Stimulated activated CD4-positive, alpha-beta T cell treated with anti-CD3 and anti-CD28 coated beads, TNF-alpha, amount 100 ng/mL, for 24 hours (primary cell): ENCODE results near the gene CBFA2T2.
"Not testable (repeated sequence)": the region's sequence is repeated elsewhere in the genome, so short reads cannot be mapped to it uniquely, and the experiment has no call there.

Experiments used
- DNase-seq, 3 experiments: peaks; one replicate each; pipeline ENCODE4 v3.0.0-alpha.2; 2020; ENCODE audit warnings: low read depth in 3 of 3

Gene CBFA2T2

DNA sequence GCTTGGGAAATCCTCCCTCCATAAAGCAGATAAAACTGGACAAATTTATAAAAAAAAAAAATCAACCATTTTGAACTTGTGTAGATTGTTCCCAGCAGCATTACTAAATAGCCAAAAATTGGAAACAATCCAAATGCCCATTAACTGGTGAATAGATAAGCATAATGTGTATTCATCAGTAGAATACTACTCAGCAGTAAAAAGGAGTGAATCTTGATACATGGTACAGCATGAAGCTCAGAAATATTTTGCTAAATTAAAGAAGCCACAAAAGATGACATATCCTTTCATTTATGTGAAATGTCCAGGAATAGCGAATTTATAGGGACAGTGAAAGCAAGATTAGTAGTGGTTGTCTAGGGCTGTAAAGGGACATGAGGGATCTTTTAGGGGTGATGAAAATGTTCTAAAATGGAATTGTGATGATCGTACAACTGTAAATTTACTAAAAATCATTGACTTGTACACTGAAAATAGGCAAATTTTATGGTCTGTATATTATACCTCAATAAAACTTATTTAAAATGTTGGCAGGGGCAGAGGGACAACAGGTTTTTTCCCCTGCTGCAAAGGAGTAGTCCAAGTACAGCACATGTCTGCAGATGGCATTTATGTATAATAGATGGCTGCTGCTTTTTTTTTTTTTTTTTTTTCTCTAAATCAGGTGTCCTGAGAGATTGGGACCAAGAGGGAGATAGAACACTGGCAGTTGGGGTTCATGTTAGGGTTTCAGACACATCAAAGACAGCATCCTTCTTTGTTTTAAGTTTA is 59.5 kb downstream of the CBFA2T2 start:
- no peak for DNase-seq

DNA sequence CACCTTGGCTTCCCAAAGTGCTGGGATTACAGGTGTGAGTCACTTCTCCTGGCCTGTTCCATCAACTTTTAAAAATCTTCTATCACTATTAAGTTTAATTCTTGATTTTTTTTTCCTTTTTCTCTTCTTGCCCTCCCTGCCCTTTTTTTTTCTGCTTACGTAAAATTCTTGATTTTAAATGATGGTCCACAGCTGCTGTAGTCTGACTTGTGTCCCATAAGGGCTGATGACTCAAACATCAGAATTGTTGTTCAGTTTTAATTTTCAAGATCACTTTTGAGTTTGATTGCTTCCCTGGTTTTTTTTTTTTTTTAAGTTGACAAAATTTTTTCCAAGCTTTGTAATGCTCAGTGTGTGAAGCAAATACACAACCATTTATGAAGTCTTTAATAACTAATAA is 61.9 kb downstream of the CBFA2T2 start:
- no peak for DNase-seq

DNA sequence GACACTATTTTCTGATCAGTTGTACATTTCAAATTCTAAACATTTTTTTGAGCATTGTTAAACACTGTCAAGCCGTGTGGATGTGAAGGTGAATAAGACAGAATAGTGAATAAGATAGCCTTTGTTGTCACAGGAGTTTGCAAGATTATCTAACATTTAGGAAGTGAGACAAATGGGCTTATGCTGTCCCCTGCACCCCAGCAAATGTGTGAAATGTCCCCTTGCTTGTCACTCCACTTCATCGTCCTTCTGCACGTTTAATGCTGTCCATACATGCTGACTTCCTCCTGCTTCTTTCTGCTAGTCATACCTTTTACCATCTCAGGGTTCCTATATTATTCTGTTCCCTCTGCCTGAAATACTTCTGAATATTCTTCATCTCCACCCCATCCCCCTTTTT is 62.6 kb downstream of the CBFA2T2 start:
- no peak for DNase-seq

DNA sequence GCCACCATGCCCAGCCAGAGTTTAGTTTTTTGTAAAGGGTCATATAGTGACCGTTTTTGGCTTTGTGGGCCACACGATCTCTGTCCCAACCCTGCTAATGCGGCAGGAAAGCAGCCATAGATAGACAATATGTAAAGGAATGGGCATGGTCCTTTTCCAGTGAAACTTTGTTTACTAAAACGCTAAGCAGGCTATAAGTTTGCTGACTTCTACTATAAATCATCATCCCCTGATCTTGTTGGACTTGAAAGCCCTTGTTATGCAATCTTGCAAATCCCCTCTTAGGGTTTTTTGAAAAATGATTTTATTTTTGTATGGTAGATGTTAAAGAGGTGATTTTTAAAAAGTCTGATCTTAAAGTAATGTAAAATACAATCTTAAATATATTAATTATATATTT is 63.6 kb downstream of the CBFA2T2 start:
- no peak for DNase-seq

DNA sequence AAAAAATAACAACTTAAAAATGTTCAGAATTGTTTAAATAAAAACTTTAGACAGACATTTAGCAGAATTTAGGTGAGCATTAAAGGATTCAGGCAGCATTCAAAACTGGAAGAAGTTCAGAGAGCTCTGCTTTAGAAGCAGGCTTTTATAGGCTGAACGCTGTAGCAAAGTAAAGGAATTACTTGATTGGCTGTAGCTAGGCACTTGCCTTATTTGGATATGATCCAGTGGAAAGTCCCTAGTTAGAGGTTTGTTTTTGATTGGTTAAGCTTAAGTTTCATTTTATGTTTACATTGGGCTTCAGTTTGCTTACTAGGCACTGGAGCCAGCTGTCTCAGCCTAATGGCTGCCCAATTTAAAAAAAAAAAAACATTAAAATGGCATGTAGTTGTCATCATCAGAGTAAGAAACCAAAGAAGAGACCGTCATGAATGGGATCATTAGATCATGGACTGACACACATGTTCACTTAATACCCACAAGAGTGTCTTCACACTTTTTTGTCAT is 65.1 kb downstream of the CBFA2T2 start:
- peak in 2 of 3 experiments; percentile 7 to 20 for DNase-seq

DNA sequence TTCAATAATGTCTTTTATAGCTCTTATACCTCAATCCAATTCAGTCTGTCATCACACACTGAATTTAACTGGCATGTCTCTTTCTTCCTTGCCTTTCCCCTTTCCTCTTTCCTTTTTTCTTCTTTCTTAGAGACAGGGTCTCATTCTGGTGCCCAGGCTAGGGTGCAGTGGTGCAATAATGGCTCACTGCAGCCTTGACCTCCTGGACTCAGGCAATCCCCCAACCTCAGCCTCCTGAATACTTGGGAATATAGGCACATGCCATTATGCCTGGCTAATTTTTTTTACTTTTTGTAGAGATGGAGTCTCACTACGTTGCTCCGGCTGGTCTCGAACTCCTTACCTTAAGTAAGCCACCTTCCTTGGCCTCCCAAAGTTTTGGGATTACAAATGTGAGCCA is 65.9 kb downstream of the CBFA2T2 start:
- no peak for DNase-seq

DNA sequence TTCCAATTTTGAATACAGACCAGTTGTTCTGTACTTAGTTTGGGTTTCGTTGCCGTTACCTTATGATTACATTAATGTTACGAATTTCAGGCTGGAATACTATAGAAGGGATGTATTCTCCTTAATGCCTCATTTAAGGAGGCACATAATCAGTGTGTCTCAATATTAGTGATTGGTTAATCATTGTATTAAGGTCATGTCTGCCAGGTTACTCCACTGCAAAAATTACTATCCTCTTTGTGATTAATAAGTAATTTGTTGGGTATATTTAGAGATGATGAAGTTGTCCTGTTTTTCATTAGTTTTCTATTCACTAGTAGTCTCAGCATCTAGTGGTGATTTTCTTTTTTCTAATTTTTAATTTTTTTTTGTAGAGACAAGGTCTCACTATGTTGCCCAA is 66.3 kb downstream of the CBFA2T2 start:
- DNase-seq = no peak

DNA sequence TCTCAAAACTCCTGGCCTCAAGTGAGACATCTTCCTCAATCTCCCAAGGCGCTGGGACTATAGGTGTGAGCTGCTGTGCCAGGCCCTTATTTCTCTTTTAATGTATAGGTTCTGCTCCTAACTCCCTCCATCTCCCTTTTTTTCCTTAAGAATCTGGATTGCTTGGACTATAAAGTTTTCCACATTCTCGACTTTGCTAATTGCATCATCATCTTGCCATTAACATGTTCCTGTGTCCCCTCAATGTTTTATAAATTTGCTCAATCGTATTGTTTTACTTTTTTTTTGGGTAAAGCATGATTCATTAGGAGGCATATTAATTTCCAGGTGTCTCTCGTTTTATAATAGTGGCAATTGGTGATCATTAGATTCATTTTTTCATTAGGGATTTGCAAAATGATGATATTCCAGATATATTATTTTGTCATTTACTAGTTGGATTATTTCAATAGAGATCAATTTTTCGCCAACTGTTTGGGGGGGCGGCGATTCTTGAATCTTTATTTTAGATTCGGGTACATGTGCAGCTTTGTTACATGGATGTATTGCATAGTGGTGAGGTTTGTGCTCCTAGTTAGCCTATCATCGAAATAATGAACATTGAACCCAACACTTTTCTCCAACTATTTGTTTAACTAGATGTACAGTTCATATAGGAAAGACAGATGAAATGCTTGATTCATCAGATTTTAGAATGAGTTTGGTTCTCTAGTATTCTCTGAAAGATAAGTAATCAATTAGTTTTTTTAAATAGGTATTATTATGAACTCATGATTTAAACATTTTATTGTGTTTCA is 68.7 kb downstream of the CBFA2T2 start:
- no peak for DNase-seq

DNA sequence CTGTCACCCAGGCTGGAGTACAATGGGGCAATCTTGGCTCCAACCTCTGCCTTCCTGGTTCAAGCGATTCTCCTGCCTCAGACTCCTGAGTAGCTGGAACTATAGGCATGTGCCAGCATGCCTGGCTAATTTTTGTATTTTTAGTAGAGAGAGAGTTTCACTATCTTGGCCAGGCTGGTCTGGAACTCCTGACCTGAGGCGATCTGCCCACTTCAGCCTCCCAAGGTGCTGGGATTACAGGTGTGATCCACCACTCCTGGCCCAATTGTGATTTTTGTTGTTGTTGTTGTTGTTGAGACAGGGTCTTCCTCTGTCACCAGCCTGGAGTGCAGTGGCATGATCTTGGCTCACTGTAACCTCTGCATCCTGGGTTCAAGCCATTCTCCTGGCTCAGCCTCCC is 69.3 kb downstream of the CBFA2T2 start:
- DNase-seq = no peak

DNA sequence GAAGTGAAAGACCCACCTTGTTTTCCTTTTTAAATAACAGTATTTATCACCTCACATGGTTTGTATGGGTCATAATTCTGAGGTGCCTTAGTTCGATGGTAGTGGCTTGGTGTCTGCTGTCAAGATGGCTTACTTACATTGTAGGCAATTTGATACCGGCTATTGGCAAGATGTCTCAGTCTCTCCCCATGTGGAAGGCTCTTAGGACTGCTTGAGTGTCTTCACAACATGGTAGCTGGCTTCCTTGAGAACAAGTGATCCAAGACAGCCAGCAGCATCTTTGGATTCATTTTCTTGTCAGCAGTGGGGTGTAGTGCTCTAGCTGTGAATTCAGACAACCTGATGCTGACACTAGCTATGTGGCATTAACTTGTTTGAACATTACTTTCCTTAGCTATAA is 70.1 kb downstream of the CBFA2T2 start:
- no peak for DNase-seq

DNA sequence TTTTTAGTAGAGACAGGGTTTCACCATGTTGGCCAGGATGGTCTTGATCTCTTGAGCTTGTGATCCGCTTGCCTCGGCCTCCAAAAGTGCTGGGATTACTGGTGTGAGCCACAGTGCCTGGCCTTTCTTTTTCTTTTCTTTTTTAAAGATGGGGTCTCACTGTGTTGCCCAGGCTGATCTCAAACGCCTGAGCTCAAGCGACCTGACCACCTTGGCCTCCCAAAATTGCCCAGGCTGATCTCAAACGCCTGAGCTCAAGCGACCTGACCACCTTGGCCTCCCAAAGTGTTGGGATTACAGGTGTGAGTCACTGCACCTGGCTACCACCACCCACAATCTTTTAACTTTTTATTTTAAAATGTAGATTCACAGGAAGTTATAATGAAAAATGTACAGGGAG is 71.2 kb downstream of the CBFA2T2 start:
- DNase-seq = not testable (repeated sequence)

DNA sequence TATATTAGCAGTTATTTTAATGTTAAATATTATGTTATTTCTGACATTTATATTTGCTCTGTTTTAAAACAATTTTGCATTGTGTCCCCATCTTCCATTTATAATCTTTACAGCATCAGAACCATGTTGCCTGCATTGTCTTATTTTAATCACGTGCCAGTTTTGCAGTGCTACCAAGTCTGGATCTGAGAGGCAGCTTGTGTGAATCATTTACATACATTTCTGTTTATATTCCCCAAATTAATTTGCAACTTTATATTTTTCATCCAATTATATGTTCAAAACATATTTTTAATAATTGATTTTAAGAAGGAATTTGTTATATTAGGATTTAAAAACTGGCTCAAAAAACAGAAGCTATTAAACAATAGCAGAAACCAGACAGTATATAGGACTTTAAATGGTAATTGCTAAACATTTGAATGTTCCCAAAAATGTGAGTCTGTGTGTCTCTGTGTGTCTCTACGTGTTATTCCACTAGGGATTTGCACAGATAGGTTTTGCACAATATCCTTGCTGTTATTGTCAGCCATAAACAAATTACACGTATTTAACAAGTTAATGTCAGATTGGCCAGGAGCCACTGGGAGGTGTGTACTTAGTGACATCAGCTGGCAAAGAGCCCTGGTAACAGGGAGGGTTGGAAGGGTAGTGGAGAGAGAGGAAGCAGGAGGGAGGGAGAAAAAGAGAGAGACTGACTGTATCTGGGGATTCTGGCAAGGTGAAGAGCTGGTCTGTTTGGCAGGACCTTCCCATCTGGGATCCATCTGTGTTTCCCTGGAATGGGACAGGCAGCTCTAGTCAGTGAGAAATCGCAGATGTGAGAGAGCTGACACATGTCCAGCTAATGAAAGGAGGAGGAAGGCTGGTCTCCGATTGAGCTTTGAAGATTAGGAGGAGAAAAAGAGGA is 72.1 kb downstream of the CBFA2T2 start:
- no peak for DNase-seq

DNA sequence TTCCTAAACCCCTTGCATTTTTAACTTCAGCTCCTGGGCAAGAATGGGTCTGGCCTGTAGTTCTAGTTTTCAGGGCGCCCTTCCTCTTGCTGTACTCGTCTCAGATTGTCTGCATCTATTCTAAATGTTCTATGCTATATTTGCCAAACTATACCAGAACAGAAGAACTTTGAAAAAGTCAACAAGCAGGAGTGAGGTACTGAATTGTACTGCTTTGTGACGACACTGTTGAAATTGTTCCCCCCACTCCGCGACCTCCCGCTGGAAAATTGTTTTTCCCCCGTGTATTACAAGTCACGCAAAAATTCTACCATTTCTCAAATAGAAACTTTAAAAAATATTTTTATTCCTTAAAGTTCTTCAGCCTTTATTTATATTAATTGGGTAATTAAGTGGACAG is 73.9 kb downstream of the CBFA2T2 start:
- DNase-seq = no peak

DNA sequence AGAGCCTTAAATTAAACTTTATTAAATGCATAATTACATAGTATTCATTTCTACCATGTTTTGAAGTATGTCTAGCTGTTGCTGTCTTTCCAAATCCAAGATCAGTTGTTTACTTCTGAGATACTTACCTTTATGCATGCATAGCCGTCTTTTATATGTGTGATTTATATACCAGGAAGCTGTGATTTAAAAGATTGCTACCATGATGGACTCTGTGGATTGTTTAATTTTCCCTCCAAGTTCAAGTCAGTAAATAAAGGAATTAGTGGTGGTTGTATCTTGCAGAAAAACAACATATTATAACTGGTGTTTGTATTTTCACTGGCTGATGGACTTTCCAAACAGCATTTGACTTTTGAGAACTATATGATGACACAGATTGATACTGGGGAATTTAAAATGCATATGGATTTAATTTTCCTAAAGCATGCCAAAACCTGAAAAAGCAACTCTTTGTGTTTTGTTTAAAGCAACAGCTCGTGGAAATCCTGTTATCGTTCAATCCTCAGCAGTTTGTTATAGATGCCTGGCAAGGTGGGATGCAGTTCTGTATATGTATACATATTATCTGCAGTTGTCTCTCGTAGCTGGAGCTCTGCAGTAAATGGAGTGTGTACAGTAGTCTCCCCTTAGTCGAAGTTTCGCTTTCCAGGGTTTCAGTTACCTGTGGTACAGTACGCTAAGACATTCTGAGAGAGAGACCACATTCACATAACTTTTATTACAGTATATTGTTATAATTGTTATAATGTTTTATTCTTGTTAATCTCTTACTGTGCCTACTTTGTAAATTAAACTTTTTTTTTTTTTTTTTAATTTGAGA is 77.1 kb downstream of the CBFA2T2 start:
- no peak for DNase-seq

DNA sequence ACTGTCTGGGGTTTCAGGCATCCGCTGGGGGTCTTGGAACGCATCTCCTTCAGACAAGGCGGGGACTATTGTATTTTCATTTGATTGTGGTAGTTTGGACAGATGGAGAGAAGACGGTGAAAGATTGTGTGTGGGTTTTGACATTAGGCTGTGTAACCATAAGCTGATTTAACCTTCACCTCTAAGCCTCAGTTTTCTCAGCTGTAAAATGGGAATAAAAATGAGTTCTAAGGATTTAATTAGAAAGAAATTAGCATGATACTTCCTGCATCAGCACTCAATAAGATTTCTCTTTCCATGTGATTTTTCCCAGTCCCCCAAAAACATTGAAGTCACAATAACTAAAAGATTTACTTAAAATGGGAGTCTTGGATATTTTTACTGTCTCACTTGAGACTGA is 78.1 kb downstream of the CBFA2T2 start:
- DNase-seq = no peak

DNA sequence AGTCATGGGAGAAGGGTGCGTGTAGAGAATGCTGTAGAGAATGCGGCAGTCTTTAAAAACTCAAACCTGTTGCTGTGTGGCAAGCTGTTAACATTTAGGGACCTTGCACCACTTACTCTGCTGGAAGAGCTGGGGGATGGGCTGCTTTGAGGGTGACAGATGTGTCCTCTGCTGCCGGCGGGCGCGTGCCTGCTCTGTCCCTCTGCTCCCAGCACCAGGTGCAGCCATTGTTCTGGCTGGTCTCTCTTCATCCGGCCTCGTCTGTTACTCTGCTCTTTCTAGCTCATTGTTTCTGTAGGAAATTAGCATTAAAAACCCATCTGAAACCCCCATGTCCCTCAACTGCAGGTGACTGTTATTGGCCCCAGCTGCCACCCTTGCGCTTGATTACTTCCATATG is 78.5 kb downstream of the CBFA2T2 start:
- no peak for DNase-seq

DNA sequence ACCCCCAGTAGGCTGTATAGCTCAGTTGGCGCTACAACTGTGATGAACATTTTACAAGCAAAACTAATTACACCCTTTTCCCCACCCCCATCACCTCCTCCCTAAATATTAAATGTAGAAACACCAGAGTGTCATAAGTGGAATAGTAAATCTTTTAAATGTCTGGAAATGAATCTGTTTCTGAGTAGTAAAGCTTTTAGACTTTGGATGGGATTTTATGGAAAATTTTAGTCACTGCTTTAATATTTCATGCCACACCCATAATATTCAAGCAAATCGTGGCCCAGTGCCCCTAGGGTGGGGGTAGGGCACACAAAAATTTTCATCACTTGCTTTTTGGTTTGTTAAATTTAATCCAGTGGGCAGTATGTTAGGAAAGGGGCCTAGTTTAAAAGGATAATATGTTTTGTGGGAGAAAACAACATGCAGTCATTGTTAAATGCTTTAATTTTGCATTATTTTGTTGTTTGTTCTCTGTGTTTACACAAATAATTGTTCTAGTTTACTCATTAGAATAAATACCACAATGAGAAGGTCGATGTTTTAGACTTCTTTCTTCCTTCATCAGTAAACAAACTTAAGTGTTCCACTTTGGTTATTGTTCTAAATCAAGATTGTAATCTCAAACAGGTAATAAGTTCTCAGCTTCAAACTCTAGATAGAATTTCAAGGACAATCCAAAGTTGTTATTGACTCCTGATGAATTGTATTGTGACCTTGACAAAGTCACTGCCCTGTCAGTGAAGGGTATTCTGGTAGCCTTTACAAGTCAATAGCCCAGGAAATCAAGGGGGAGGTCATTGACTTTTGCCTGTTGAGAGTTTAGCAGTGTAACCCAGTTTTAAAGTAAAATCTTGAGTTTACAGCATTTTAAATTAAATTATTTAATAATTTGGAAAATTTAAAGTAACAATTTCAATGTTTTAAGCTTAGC is 79.2 kb downstream of the CBFA2T2 start:
- DNase-seq = no peak

DNA sequence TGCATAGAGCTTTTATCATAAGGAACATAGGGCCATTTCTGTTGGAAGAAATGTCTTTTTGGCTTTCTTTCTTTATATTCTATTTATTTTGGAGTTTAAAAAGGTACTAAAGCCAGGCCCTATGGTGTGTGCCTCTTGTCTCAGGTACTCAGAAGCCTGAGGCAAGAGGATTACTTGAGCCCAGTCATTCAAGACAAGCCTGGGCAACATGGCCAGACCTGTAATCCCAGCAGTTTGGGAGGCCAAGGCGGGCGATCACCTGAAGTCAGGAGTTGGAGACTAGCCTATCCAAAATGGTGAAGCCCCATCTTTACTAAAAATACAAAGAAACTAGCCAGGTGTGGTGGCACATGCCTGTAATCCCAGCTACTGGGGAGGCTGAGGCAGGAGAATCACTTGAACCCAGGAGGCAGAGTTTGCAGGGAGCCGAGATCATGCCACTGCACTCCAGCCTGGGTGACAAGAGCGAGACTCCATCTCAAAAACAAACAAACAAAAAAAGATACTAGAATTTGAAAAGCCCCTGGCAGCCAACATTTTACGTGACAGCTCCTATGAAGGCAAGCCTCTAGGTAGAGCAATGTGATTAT is 80.0 kb downstream of the CBFA2T2 start:
- no peak for DNase-seq

DNA sequence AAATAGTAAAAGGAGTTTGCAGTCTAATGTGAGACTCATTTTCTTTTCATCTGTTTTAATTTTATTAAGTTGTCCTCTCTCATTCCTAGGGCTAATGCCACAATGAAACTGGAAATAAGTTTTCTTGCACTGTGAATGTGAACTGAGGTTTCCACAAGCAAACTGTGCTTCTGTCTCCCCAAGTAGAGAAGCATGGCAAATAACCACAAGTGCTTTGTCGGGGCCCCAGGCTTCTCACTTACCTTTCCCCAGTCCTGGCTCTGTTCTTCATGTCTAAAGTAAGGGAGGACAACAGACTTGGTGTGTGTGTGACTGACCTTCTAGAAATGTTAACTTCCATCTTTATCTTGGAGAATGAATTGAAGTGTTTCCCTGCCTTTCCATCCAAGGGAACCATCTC is 80.8 kb downstream of the CBFA2T2 start:
- no peak for DNase-seq

DNA sequence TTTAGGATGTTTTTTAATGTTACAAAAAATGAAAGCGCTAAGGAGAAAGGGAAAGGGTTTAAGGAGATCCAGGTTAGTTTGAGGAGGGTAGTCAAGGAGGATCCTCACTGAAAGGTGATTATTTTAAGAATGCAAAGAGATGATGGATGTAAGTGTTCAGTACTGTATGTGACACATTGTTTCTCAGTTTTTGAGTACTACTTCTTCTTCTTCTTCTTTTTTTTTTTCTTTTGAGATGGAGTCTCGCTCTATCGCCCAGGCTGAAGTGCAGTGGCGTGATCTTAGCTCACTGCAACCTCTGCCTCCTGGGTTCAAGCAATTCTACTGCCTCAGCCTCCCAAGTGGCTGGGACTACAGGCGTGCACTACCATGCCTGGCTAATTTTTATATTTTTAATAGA is 83.4 kb downstream of the CBFA2T2 start:
- not testable (repeated sequence) for DNase-seq
